NOMO-1 treated with DMSO at 0.1 percent for 48 hours (cell line): ENCODE results near the gene DGKA.
"Not testable (repeated sequence)": the region's sequence is repeated elsewhere in the genome, so short reads cannot be mapped to it uniquely, and the experiment has no call there.

Experiments used
- DNase-seq: peaks from one replicate; lab custom pipeline; 2025; ENCODE audit not compliant: unreplicated experiment; lab: John Stamatoyannopoulos, UW

The DGKA gene

GRCh38 chr12:55966408-55967281, 35.7 kb downstream of the DGKA start, which contains the start of gene CDK2:
CDK2 (plus strand) TSS chr12:55966830; CDS start chr12:55967009, 179 bp downstream.
- peak; percentile 79 for DNase-seq

- no peak for DNase-seq
Observed at GRCh38 chr12:55969356-55969755, 38.4 kb downstream of the DGKA start.

- no peak for DNase-seq
Observed at GRCh38 chr12:55970775-55971174, 39.8 kb downstream of the DGKA start.

- DNase-seq: no peak
Observed at GRCh38 chr12:55972042-55972441, 41.1 kb downstream of the DGKA start.

GRCh38 chr12:55972456-55972855, 41.5 kb downstream of the DGKA start:
- DNase-seq: no peak

- peak; percentile 26 for DNase-seq
Observed at GRCh38 chr12:55972911-55973598, 42.1 kb downstream of the DGKA start.

- peak; percentile 100 for DNase-seq
Observed at GRCh38 chr12:55973599-55974307, 42.8 kb downstream of the DGKA start, which contains the start of gene RAB5B. RAB5B (plus strand) TSS chr12:55974078; CDS start chr12:55986961, 12,883 bp downstream.

GRCh38 chr12:55974308-55974730, 43.4 kb downstream of the DGKA start:
- peak; percentile 28 for DNase-seq

- no peak for DNase-seq
Observed at GRCh38 chr12:55978393-55978792, 47.4 kb downstream of the DGKA start.

- no peak for DNase-seq
Observed at GRCh38 chr12:55979069-55979468, 48.1 kb downstream of the DGKA start.

GRCh38 chr12:55981882-55982281, 50.9 kb downstream of the DGKA start:
- not testable (repeated sequence) for DNase-seq

- no peak for DNase-seq
Observed at GRCh38 chr12:55982319-55982936, 51.5 kb downstream of the DGKA start.

GRCh38 chr12:55983232-55983842, 52.4 kb downstream of the DGKA start:
- DNase-seq: peak; percentile 49

GRCh38 chr12:55984861-55985260, 53.9 kb downstream of the DGKA start:
- no peak for DNase-seq

GRCh38 chr12:55985341-55985740, 54.4 kb downstream of the DGKA start:
- DNase-seq: no peak

- DNase-seq: not testable (repeated sequence)
Observed at GRCh38 chr12:55985976-55986375, 55.0 kb downstream of the DGKA start.

- no peak for DNase-seq
Observed at GRCh38 chr12:55991110-55991509, 60.1 kb downstream of the DGKA start.

- DNase-seq: no peak
Observed at GRCh38 chr12:55993230-55993853, 62.4 kb downstream of the DGKA start.

GRCh38 chr12:55995366-55995765, 64.4 kb downstream of the DGKA start:
- no peak for DNase-seq

GRCh38 chr12:55996201-55996714, 65.3 kb downstream of the DGKA start:
- peak; percentile 56 for DNase-seq
